ENCODE measurements around the gene EXOSC5.
A peak's percentile ranks its signal among the peaks of the same experiment; 100 is the strongest.
"Not testable (repeated sequence)": the region's sequence is repeated elsewhere in the genome, so short reads cannot be mapped to it uniquely, and the experiment has no call there.

The EXOSC5 gene

GRCh38 chr19:41403181-41403970 lies 6.2 kb upstream of the EXOSC5 start:
- no peak for DNase-seq

GRCh38 chr19:41402010-41402409 lies 4.9 kb upstream of the EXOSC5 start:
- DNase-seq, result no peak

- DNase-seq, result no peak
Measured at GRCh38 chr19:41401483-41401882, 4.3 kb upstream of the EXOSC5 start.

DNA sequence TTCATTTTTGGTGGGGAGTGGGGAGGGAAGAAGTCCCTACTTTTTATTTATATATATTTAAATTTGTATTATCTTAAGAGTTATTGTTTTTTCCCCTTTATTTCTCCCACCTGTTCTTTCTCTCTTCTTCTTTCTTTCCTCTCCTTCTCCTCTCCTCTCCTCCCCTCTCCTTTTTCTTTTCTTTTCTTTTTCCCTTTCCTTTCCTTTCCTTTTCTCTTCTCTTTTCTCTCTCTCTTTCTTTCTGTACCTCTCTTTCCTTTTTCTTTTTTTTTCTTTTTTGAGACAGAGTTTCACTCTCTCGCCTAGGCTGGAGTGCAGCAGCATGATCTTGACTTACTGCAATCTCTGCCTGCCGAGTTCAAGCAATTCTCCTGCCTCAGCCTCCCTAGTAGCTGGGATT lies 2.4 kb upstream of the EXOSC5 start:
- no peak for DNase-seq

DNA sequence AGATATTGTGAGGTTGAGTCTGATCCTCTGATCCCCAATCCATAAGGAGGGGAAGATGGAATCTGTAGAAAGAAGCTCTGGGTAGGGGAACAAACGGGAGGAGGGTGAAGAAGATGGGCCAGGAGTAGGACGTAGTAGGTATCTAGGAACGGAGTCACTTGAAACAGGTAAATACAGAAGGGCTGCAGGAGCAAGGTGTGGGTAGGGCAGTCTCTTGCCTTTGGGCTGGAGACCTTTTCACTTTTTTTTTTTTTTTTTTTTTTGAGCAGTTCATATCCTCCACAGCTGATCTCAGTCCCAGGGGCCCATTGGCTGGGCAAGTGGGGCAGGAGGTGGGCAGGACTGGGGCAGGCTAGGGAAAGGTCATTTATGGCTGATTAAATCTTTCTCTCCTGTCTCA lies 1.9 kb upstream of the EXOSC5 start:
- no peak for DNase-seq

DNA sequence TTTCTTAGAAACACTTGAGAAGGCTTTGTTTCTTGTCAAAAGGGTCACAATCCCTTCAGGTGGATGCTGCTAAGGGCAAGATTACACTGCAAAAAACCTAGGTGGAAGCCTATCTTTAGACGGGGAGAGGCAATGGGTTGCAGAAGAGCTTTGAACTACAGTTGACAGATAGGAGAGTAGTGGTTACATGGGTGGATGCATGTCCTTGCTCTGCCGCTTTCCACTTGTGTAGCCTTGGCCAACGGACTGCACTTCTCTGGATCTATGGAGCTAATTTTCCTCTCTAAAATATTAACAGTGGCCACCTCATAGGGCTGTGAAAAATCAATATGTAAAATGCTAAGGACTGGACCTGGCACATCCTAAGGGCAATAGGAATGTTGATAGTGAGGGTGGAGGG lies 1.4 kb upstream of the EXOSC5 start:
- DNase-seq, result no peak

- DNase-seq, result no peak
Measured at GRCh38 chr19:41398050-41398418, 875 bp upstream of the EXOSC5 start.

GRCh38 chr19:41395355-41395754 lies 1.8 kb downstream of the EXOSC5 start:
- no peak for DNase-seq

DNA sequence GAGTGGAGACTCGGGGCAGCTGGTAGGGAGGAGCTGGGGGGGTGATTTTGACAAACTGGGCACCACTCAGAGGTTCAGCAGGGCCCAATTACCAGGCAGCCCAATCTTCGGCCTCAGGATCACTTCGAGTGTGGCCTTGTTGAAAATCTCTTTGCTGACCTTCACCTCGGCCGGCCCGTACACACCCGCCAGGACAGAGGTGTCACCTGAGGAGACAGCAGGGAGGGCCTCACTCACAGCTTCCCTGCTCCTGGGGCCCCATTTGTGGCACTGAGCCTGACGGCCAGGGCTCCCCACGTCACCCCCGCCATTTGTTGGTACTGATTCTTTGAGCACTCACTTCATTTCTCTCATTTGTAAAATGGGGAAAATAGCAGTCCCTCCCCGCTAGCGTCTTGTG lies 4.4 kb downstream of the EXOSC5 start:
- no peak for DNase-seq

GRCh38 chr19:41391618-41392017 lies 5.5 kb downstream of the EXOSC5 start:
- no peak for DNase-seq

- DNase-seq, result no peak
Measured at GRCh38 chr19:41386442-41386841, 10.7 kb downstream of the EXOSC5 start.

DNA sequence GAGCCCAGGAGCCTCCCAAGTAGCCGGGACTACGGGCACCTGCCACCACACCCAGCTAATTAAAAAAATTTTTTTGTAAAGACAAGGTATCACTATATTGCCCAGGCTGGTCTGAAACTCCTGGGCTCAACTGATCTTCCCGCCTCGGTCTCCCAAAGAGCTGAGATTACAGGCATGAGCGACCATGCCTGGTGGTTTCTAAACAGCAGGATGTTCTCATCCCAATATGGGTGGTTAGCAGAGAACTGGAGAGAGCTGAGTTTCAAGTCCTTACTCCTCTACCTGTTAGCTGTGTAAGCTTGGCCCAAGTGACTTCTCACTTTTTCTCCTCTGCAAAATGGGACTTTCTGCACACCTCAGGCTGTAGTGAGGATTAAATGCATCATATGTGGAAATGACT lies 12.8 kb downstream of the EXOSC5 start:
- DNase-seq, result no peak

- not testable (repeated sequence) for DNase-seq
Measured at GRCh38 chr19:41381536-41381935, 15.6 kb downstream of the EXOSC5 start.

DNA sequence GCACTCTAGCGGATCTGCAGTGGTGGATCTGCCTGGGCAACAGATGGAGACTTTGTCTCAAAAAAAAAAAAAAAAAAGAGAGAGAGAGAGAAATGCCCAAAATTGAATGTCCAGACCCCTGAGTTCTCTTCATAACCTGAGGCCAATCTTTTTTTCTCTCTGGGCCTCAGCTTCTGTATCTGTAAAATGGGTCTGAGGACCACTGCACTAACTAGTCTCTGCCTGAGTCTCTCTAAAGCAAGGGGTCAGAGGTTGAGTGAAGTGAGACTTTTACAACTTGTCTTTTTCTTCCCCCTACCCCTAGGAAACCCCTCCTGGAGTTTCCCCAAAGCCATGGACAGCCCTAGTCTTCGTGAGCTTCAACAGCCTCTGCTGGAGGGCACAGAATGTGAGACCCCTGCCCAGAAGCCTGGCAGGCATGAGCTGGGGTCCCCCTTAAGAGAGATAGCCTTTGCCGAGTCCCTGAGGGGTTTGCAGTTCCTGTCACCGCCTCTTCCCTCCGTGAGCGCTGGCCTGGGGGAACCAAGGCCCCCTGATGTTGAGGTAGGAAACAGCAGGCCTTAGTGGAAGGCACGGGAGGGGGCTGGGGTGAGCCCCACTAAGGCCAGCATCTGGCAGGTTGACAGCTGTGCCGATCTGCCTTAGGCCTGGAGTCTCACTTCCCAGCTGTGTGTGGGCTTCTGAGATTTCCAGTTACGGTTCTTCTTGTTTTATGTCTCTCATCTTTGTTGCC lies 19.0 kb downstream of the EXOSC5 start:
- DNase-seq, result no peak

GRCh38 chr19:41376998-41377365 lies 20.2 kb downstream of the EXOSC5 start:
- DNase-seq, result no peak

DNA sequence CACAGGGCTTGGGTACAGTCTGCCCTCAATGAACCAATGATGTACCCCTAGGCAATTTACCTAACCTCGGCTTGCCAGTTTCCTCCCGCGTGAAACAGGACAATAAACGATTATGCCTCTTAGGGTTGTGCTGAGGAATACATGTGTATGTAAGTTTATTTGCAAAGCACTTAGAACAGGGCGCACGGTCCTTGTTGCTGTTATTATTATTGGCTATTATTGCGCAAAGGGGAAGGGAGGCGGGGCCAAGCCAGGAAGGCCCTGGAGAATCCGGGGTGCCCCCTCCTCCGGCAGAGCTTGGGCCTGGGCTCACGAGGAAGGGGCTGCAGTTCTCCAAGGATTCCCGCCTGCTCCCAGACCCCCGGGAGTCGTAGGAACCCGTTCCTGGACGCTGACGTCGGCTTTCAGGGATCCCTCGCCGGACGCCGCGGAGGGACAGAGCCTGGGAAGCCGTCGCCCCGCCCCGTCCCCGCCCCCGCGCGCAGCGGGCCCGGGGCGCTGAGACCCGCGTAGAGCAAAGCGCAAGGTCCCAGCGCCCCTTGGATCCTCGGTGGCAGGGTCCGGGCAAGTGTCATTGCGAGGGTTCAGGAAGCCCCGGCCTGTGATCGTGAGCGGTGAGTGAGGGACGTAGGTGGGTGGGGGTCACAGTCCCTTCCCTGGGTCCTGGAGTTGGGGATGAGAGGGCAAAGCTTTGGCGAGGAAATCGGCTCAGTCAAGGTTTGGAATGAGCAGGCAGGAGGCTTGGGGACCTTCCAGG lies 20.7 kb downstream of the EXOSC5 start, which contains the start of gene TMEM91:
Gene TMEM91, plus strand, starts transcription at position 293 of the 757 bp plus-strand sequence. CDS start 1,777 bp downstream, outside the sequence.
- DNase-seq, result no peak

- DNase-seq, result peak; percentile 78
Measured at GRCh38 chr19:41373993-41374392, 23.2 kb downstream of the EXOSC5 start.

DNA sequence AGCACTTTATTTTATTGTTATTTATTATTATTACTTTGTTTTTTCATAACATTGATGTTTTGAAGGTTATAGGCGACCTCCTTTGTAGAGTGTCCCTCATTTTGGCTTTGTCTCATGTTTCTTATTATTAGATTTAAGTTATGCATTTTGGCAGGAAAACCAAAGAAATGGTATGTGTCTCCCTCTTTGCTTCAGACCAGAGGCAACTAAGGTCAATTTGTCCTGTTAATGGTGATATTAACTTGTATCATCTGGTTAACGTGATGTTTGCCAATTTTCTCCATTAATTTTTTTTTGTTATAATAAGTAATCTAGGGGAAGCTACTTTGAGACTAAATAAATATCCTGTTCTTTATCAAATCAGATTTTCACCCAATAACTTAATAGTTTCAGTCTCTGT lies 24.7 kb downstream of the EXOSC5 start:
- no peak for DNase-seq

DNA sequence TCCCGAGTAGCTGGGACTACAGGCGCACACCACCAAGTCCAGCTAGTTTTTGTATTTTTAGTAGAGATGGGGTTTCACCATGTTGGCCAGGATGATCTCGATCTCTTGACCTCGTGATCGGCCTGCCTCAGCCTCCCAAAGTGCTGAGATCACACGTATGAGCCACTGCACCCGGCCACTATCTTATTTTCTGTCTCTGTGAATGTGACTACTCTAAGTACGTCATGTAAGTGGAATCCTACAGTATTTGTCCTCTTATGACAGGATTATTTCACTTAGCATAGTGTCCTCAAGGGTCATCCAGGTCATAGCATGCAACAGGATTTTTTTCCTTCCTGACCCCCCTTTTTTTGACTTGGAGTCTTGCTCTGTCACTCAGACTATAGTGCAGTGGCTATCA lies 25.6 kb downstream of the EXOSC5 start:
- DNase-seq, result no peak

DNA sequence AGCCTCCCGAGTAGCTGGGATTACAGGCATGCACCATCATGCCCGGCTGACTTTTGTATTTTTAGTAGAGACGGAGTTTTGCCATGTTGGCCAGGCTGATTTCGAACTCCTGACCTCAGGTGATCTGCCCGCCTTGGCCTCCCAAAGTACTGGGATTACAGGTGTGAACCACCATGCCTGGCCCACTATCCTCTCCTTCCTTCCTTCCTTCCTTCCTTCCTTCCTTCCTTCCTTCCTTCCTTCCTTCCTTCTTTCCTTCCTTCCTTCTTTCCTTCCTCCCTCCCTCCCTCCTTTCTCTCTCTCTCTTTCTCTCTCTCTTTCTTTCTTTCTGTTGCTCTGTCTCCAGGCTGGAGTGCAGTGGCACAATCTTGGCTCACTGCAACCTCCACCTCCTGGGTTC lies 26.0 kb downstream of the EXOSC5 start:
- not testable (repeated sequence) for DNase-seq

DNA sequence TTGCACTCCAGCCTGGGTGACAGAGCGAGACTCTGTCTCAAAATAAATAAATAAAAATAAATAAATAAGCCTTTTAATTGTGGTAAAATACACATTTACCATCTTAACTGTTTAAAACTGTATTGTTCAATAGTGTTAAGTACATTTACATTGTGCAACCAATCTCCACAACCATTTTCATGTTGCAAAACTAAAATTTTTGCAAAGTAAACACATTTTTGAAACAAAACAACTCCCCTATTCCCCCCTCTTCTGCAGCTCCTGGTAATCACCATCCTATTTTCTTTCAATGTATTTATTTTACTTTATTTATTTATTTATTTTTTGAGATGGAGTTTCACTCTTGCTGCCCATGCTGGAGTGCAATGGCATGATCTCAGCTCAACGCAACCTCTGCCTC lies 27.4 kb downstream of the EXOSC5 start:
- DNase-seq, result no peak

DNA sequence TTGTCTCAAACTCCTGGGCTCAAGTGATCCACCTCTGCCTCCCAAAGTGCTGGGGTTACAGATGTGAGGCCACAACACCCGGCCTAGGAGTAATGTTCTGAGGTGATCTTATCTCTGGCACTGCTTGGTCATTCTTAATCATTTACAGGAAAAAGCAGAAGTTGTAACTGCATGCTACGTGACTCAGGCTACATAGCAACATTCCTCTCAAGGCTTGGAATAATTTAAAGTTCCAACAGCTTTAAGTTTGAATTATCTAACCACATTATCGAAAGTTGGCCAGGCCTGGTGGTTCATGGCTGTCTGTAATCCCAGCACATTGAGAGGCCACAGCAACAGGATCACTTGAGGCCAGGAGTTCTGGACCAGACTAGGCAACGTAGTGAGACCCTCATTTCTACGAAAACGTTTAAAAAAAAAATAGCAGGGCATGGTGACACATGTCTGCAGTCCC lies 29.3 kb downstream of the EXOSC5 start:
- no peak for DNase-seq

DNA sequence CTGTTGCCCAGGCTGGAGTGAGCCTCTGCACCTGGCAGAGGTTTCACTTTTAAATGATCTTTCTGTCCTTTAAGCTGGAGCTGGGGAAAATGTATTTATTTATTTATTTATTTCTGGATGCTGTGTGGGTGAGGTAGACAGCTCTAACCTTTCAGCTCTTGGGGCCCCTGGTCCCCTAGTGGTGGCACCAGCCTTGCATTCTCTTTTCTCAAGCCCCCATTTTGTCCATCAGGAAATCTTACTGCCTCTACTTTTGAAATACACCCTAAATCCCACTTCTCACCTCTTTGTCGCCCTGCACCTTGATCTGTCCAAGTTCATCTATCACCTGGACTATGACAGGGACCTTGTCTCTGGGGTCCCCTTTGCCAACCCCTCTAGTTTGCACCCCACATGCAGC lies 31.1 kb downstream of the EXOSC5 start:
- DNase-seq, result no peak

Measured in NCI-H2107 (cell line).